ELF-1 (cell line): Measurements from ENCODE around the gene MAP4K1.
A peak's percentile ranks its signal among the peaks of the same experiment; 100 is the strongest.

ENCODE experiments used
- DNase-seq: peaks from one replicate; pipeline ENCODE4 v3.0.0-alpha.2; 2016; ENCODE audit warnings: low read depth, low spot score

MAP4K1 gene

DNA sequence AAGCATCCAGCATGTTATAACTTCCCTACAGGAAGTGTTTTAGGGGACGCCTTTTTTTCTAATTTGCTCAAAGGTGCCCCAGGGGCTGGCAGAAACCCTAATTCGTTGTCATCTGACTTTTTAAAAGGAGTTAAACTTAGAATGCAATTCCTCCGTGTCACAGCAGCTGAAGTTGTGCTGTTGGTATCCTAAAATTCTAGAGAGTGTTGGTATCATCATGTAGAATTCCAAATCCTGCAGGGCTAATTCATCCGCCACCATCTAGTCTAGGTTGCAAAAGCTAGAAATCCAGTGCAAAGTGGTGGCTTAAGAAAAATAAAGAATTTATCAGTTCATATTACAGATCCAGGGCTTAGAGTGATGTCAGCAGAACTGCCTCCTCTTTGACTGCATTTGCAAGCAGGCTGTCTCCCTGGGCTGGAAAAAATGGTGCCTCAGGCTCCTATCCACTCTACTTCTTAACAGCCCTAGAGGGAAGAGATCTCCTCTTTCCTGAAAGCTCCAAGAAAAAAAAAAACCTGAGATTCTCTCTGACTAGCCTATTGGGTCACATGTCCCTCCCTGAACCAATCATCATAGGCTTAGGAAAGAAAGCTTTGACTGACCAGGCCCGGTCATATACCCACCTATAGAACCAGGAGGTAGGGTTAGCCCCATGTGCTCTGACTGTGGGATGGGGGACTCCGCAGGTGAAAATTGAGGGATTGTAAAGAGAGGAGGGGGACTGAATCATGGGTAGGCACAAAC lies 73.0 kb downstream of the MAP4K1 start:
- DNase-seq = peak; percentile 71

DNA sequence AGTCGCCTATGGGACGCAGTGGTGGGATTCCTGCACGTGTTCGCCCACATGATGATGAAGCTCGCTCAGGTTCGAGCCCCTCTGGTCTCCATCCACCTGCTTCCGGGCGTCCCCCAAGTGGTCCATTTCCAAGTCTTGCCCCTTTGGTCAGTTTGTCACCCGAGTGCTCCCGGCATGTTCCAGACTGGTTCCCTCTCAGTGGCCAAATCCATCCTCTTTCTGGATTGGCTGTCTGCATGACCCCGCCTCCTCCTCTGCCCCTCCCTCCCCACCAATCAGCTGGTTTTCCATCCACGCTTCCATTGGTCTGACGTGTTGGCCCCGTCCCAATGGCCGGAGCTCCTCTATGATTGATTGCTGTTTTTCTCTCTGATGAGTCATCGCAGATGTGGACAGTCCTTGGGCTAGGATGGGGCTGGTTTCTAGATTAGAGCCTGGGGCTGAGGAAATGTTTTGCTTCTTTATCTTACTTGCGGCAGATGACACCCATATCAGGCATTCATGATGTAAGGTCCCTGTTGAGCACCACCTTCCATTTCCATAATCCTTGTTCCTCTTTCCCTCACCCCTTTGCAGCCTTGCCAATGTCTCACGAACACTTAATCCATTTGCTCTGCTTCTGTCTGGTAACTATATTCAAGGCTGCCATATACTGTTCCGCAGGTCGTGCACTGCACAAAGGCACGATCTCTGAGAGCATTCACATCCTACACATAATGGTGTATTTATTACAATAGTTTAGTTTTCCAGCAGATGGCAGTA lies 73.8 kb downstream of the MAP4K1 start:
- DNase-seq = peak; percentile 83

DNA sequence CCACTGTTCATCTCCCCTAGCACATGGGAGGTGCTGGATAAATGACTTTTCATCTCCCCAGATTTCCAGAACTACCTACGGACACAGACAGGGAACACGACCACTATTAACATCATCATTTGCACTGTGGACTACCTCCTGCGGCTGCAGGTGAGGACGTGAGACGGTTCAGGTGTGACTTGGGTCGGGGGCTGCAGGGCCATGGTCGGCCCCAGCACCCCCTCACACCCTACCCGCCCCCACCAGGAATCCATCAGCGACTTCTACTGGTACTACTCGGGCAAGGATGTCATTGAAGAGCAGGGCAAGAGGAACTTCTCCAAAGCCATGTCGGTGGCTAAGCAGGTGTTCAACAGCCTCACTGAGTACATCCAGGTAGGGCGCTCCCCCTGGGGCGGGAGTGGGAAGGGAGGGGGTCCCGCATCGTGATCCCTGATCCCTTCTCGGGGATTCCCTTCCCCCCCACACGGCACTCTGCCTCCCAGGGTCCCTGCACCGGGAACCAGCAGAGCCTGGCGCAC lies 74.4 kb downstream of the MAP4K1 start:
- DNase-seq = no peak

DNA sequence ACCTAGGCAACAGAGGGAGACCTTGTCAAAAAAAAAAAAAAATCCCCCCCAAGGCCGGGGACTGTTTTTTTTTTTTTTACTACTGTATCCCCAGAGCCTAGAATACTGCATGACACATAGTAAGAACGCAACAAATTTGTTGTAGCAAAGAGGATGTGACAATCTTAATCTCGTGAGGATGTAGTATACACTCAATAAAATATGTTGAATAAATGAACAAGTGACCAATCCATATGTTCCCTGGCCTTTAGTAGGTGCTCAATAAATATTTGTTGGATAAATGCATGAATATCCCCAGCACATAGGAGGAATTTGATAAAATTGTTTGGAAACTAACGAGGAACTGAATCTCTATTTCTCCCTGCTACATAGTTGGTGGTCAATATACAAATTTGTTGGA lies 75.7 kb downstream of the MAP4K1 start:
- DNase-seq = no peak

DNA sequence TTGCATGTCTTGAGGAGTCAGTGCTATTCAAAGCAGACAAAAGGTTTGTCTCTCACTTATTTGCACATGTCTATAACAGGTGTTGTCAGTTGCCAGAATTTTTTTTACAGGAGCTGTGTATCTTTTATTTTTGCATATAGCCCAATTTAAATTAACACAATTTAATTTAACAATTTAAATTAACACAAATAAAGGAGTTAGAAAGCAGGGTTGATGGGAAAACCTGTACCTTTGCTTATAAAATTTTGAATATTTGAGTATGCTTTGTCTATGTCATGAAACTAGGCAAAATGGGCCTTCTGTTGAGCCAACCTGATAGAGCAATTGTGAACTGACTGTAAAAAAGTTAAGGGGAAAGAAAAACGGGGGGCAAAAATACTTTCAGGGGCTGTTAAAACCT lies 78.0 kb downstream of the MAP4K1 start:
- no peak for DNase-seq

DNA sequence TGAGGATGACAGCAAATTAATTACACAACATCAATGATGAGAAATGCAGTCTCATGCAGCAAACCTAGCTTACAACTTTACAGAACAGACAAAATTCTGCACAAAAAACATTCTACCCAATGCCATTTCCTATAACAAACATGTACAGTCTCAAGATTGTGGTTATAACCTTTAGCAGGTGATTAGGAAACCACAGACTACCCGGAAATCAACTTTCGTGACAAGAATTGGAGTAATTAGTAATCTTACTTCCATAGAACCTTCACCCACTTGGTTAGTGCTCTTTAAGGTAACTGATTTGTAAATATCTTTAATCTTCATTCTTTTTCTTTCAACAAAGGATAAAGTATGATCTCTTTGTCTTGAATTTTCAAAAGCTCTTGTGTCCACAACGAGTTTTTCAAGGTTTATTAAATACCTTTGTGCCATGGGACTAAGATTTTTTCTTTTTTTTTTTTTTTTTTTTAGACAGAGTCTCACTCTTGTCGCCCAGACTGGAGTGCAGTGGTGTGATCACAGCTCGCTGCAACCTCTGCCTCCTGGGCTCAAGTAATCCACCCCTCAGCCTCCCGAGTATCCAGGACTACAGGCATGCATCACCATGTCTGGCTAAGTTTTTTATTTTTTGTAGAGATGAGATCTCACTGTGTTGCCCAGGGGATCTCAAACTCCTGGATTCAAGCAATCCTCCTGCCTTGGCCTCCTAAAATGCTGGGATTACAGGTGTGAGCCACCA lies 78.8 kb downstream of the MAP4K1 start:
- DNase-seq = no peak

DNA sequence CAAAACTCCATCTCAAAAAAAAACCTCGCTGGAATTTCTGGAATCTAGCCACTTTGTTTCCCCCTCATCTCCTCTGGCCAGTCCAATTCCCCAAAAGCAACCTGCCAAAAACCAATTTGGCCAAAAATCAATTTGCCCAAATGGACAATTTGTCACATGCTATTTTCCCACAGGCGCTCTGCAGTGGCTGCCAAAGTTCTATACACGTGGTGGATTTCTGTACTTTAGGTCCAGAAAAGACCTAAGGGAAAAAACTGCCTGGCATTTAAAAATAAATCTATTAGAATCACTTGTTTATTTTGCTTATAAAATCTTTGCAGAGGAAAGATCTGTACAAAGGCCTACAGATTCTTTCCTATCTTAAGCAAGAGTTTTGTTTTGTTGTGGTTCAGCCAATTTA lies 79.4 kb downstream of the MAP4K1 start:
- no peak for DNase-seq
